Measurements from ENCODE around the gene TSFM.

TSFM gene

DNA sequence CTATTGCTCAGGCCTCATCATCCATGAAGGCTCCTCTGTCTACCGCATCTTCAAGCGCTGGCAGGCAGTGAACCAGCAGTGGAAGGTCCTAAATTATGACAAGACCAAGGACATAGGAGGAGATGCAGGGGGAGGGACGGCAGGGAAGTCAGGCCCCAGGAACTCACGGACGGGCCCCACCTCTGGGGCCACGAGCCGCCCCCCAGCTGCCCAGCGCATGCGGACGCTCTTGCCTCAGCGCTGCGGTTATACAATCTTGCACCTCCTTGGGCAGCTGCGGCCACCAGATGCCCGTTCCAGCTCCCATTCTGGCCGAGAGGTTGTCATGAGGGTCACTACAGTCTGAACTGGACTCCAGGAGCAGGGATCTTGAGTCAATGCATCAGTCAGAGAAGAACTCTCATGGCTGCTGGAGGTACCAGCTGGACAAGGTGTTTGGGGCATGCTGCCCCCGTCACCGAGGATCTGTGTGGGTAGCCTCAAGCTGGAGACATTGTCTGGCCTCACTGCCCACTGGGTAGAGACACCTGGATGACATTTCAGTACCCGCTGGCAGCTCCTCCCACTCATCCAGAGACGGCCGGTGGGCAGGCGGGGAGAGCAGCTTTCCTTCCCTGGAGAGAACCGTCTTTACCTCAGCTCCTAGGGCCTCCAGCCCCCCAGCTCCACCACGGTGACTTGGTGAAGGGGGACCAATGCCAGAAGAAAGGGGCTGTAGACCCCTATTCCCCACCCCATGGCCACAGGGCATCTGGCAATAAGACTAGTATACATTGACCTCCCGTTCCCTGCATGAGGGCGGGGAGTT, 23.8 kb upstream of the TSFM start:
- Histone ChIP-seq H3K9me3 (ENCODE audit: control insufficient read depth, low read length) (no peaks in the 10 kb centered on the region), H3K36me3 (ENCODE audit: control insufficient read depth, insufficient read depth, low read length) (no peaks in the 10 kb centered on the region), H3K4me3 (ENCODE audit: low read depth, low read length) (no peak overlapping the region), H3K79me2 (peaks cover 5% of the 10 kb centered on the region), H2AFZ (no peak overlapping the region), H3K27me3 (ENCODE audit: control insufficient read depth, insufficient read depth, low read length) (no peaks in the 10 kb centered on the region), H3K9ac (no peak overlapping the region), H3K27ac (no peak overlapping the region), H3K4me2 (ENCODE audit: low read length) (no peak overlapping the region), H3K4me1 (no peaks in the 10 kb centered on the region)
- TF ChIP-seq, protein P1, sequence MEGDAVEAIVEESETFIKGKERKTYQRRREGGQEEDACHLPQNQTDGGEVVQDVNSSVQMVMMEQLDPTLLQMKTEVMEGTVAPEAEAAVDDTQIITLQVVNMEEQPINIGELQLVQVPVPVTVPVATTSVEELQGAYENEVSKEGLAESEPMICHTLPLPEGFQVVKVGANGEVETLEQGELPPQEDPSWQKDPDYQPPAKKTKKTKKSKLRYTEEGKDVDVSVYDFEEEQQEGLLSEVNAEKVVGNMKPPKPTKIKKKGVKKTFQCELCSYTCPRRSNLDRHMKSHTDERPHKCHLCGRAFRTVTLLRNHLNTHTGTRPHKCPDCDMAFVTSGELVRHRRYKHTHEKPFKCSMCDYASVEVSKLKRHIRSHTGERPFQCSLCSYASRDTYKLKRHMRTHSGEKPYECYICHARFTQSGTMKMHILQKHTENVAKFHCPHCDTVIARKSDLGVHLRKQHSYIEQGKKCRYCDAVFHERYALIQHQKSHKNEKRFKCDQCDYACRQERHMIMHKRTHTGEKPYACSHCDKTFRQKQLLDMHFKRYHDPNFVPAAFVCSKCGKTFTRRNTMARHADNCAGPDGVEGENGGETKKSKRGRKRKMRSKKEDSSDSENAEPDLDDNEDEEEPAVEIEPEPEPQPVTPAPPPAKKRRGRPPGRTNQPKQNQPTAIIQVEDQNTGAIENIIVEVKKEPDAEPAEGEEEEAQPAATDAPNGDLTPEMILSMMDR (IDR thresholded peaks at IDR 0.05) = no peak

DNA sequence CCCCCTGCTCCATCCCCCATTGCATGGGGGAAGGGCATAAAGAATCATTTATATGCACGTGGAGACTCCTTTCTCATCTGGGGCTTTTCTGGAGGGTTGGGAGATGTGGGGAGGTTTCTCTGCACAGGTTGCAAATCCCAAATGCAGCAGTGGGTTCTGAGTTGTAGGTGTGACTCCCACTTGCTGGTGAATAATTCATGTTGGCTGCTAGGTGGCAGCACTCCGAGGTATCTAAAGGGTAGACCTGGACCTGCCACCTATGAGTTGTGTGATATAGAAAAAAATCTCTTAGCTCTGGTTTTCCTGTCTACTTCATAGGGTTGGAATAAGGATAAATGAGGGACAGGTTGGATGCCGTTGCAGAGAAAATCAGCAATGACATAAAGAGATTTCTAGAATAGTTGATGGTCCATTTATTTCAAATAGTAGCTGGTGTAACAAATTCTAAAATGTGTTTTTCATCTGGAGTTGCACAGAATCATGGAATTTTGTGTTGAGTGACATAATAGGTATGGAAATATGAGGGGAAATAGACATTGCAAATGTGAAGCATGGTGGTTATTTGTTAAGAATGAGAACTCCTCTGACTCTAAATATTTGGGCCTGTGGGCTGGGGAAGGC, 23.1 kb upstream of the TSFM start:
- Histone ChIP-seq H3K4me1 (no peaks in the 10 kb centered on the region), H3K27me3 (ENCODE audit: control insufficient read depth, insufficient read depth, low read length) (no peaks in the 10 kb centered on the region), H3K27ac (no peak overlapping the region), H3K79me2 (peaks cover 5% of the 10 kb centered on the region), H3K4me3 (ENCODE audit: low read depth, low read length) (no peak overlapping the region), H2AFZ (no peak overlapping the region), H3K4me2 (ENCODE audit: low read length) (no peak overlapping the region), H3K9ac (no peak overlapping the region), H3K36me3 (ENCODE audit: control insufficient read depth, insufficient read depth, low read length) (no peaks in the 10 kb centered on the region), H3K9me3 (ENCODE audit: control insufficient read depth, low read length) (no peaks in the 10 kb centered on the region)
- TF ChIP-seq, protein P1 (IDR thresholded peaks at IDR 0.05) = peak; percentile 29

- Histone ChIP-seq H3K27me3 (ENCODE audit: control insufficient read depth, insufficient read depth, low read length) (no peaks in the 10 kb centered on the region), H3K4me1 (peaks cover 7% of the 10 kb centered on the region), H3K9me3 (ENCODE audit: control insufficient read depth, low read length) (no peaks in the 10 kb centered on the region), H3K36me3 (ENCODE audit: control insufficient read depth, insufficient read depth, low read length) (no peaks in the 10 kb centered on the region), H3K27ac (no peak overlapping the region), H3K4me3 (ENCODE audit: low read depth, low read length) (no peak overlapping the region), H3K4me2 (ENCODE audit: low read length) (no peak overlapping the region), H2AFZ (no peak overlapping the region), H3K9ac (no peak overlapping the region), H3K79me2 (peaks cover 5% of the 10 kb centered on the region)
- TF ChIP-seq, protein P1 (IDR thresholded peaks at IDR 0.05) = no peak
These were observed 22.1 kb upstream of the TSFM start for GRCh38 chr12:57760347-57760982.

GRCh38 chr12:57761391-57761998, 21.1 kb upstream of the TSFM start:
- Histone ChIP-seq H3K79me2 (peaks cover 3% of the 10 kb centered on the region), H3K4me2 (ENCODE audit: low read length) (no peak overlapping the region), H3K27ac (no peak overlapping the region), H3K9ac (no peak overlapping the region), H3K9me3 (ENCODE audit: control insufficient read depth, low read length) (no peaks in the 10 kb centered on the region), H3K27me3 (ENCODE audit: control insufficient read depth, insufficient read depth, low read length) (no peaks in the 10 kb centered on the region), H3K36me3 (ENCODE audit: control insufficient read depth, insufficient read depth, low read length) (no peaks in the 10 kb centered on the region), H2AFZ (no peak overlapping the region), H3K4me3 (ENCODE audit: low read depth, low read length) (no peak overlapping the region), H3K4me1 (peaks cover 9% of the 10 kb centered on the region)
- TF ChIP-seq, protein P1 (IDR thresholded peaks at IDR 0.05) = no peak

Data from parathyroid adenoma (tissue), 2 donors.